ENCODE data around the gene GAL3ST2.
"Not testable (repeated sequence)": the region's sequence is repeated elsewhere in the genome, so short reads cannot be mapped to it uniquely, and the experiment has no call there.

The GAL3ST2 gene

GRCh38 chr2:241777686-241778627, 1.3 kb downstream of the GAL3ST2 start:
- ATAC-seq (ENCODE audit: low read depth) (no peak), DNase-seq (ENCODE audit: low spot score) (no peak)
- no peak overlapping the region for H3K27ac ChIP-seq (ENCODE audit: poor library complexity, severe bottlenecking)
- H3K36me3 ChIP-seq (ENCODE audit: low read depth): no peaks in the 10 kb centered on the region
- TF ChIP-seq CTCF (IDR thresholded peaks at IDR 0.05; ENCODE audit: poor library complexity, severe bottlenecking): no peak
- H3K4me3 ChIP-seq (ENCODE audit: severe bottlenecking): no peak overlapping the region
- H3K9me3 ChIP-seq (ENCODE audit: severe bottlenecking): peaks cover 5% of the 10 kb centered on the region
- no peaks in the 10 kb centered on the region for H3K27me3 ChIP-seq (ENCODE audit: insufficient read depth, poor library complexity, severe bottlenecking)
- H3K4me1 ChIP-seq (ENCODE audit: insufficient read depth, poor library complexity, severe bottlenecking): peaks cover 5% of the 10 kb centered on the region

- Histone ChIP-seq H3K4me3 (ENCODE audit: severe bottlenecking) (no peak overlapping the region), H3K36me3 (ENCODE audit: low read depth) (no peaks in the 10 kb centered on the region), H3K9me3 (ENCODE audit: severe bottlenecking) (peaks cover 5% of the 10 kb centered on the region), H3K4me1 (ENCODE audit: insufficient read depth, poor library complexity, severe bottlenecking) (no peaks in the 10 kb centered on the region), H3K27me3 (ENCODE audit: insufficient read depth, poor library complexity, severe bottlenecking) (no peaks in the 10 kb centered on the region), H3K27ac (ENCODE audit: poor library complexity, severe bottlenecking) (no peak overlapping the region)
- DNase-seq (ENCODE audit: low spot score): no peak
- TF ChIP-seq CTCF (IDR thresholded peaks at IDR 0.05; ENCODE audit: poor library complexity, severe bottlenecking): no peak
- ATAC-seq (ENCODE audit: low read depth): no peak
These were observed 4.4 kb downstream of the GAL3ST2 start for GRCh38 chr2:241780939-241781569.

GRCh38 chr2:241782053-241782452, 5.4 kb downstream of the GAL3ST2 start:
- H3K4me3 ChIP-seq (ENCODE audit: severe bottlenecking); H3K9me3 ChIP-seq (ENCODE audit: severe bottlenecking); H3K27ac ChIP-seq (ENCODE audit: poor library complexity, severe bottlenecking); ATAC-seq (ENCODE audit: low read depth); H3K27me3 ChIP-seq (ENCODE audit: insufficient read depth, poor library complexity, severe bottlenecking); H3K36me3 ChIP-seq (ENCODE audit: low read depth); DNase-seq (ENCODE audit: low spot score); H3K4me1 ChIP-seq (ENCODE audit: insufficient read depth, poor library complexity, severe bottlenecking): not testable (repeated sequence)

GRCh38 chr2:241788135-241788534, 11.5 kb downstream of the GAL3ST2 start:
- H3K9me3 ChIP-seq (ENCODE audit: severe bottlenecking): peaks cover 2% of the 10 kb centered on the region
- H3K27ac ChIP-seq (ENCODE audit: poor library complexity, severe bottlenecking): no peak overlapping the region
- DNase-seq (ENCODE audit: low spot score) (no peak), ATAC-seq (ENCODE audit: low read depth) (no peak)
- H3K27me3 ChIP-seq (ENCODE audit: insufficient read depth, poor library complexity, severe bottlenecking): no peaks in the 10 kb centered on the region
- no peak overlapping the region for H3K4me3 ChIP-seq (ENCODE audit: severe bottlenecking)
- H3K36me3 ChIP-seq (ENCODE audit: low read depth): no peaks in the 10 kb centered on the region
- TF ChIP-seq CTCF (IDR thresholded peaks at IDR 0.05; ENCODE audit: poor library complexity, severe bottlenecking): no peak
- no peaks in the 10 kb centered on the region for H3K4me1 ChIP-seq (ENCODE audit: insufficient read depth, poor library complexity, severe bottlenecking)

- no peaks in the 10 kb centered on the region for H3K27me3 ChIP-seq (ENCODE audit: insufficient read depth, poor library complexity, severe bottlenecking)
These were observed 11.9 kb downstream of the GAL3ST2 start for GRCh38 chr2:241788572-241788971.

GRCh38 chr2:241791385-241791784, 14.8 kb downstream of the GAL3ST2 start:
- not testable (repeated sequence) for H3K36me3 ChIP-seq (ENCODE audit: low read depth); H3K27me3 ChIP-seq (ENCODE audit: insufficient read depth, poor library complexity, severe bottlenecking); H3K4me1 ChIP-seq (ENCODE audit: insufficient read depth, poor library complexity, severe bottlenecking); ATAC-seq (ENCODE audit: low read depth); DNase-seq (ENCODE audit: low spot score); H3K4me3 ChIP-seq (ENCODE audit: severe bottlenecking); H3K27ac ChIP-seq (ENCODE audit: poor library complexity, severe bottlenecking); H3K9me3 ChIP-seq (ENCODE audit: severe bottlenecking)

More at GRCh38 chr2:241788572-241788971, 11.9 kb downstream of the GAL3ST2 start:
- no peak for TF ChIP-seq CTCF (IDR thresholded peaks at IDR 0.05; ENCODE audit: poor library complexity, severe bottlenecking)
- ATAC-seq (ENCODE audit: low read depth) (no peak), DNase-seq (ENCODE audit: low spot score) (no peak)
- Histone ChIP-seq H3K4me1 (ENCODE audit: insufficient read depth, poor library complexity, severe bottlenecking) (no peaks in the 10 kb centered on the region), H3K36me3 (ENCODE audit: low read depth) (no peaks in the 10 kb centered on the region), H3K4me3 (ENCODE audit: severe bottlenecking) (no peak overlapping the region), H3K27ac (ENCODE audit: poor library complexity, severe bottlenecking) (no peak overlapping the region), H3K9me3 (ENCODE audit: severe bottlenecking) (peaks cover 2% of the 10 kb centered on the region)
